H1 (cell line): ENCODE measurements around the gene SLC22A24. TPM values are rescaled to one million over a fixed set of nuclear protein-coding genes. Genes with fewer than 3 reads are reported as not detected.

ENCODE experiments used
- CTCF ChIA-PET: fragments of 300-600 bp; sonication (Branson Sonifier 250); formaldehyde crosslinking; loops from one replicate; lab custom pipeline; 2021; ENCODE audit not compliant: partially characterized antibody; lab: Charles Lee
- POLR2A ChIA-PET: fragments of 300-600 bp; sonication (Branson Sonifier 250); formaldehyde crosslinking; loops from one replicate; lab custom pipeline; 2021; ENCODE audit warnings: inconsistent platforms; ENCODE audit not compliant: partially characterized antibody; lab: Charles Lee
- DNase-seq, 2 experiments: peaks; one replicate each; pipeline versions ENCODE4 v3.0.0 to v3.0.0-alpha.2; 2010 to 2022; ENCODE audit warnings: low spot score in 2 of 2, low read depth in 1 of 2, mixed read lengths in 1 of 2
- FAIRE-seq: peaks from 2 replicates; lab custom pipeline; 2011; peaks lifted over from hg19 to GRCh38; lab: Jason Lieb, UNC
- H2AFZ ChIP-seq: 2 replicates; pipeline ENCODE4 v1.8.1; 2012; ENCODE audit warnings: low read length, inconsistent platforms
- H2AK5ac ChIP-seq: 2 replicates; pipeline ENCODE4 v1.6.1; 2013; ENCODE audit warnings: low read depth, low read length
- H2BK120ac ChIP-seq: replicated peaks from 2 replicates; pipeline ENCODE3; 2013; ENCODE audit warnings: low read depth, low read length, inconsistent platforms
- H2BK12ac ChIP-seq: 2 replicates; pipeline ENCODE4 v1.6.1; 2013; ENCODE audit warnings: low read depth, low read length
- H2BK15ac ChIP-seq: 2 replicates; pipeline ENCODE4 v1.6.1; 2013; ENCODE audit warnings: low read length
- H2BK20ac ChIP-seq: 2 replicates; pipeline ENCODE4 v1.6.1; 2013; ENCODE audit warnings: low read length
- H2BK5ac ChIP-seq: 2 replicates; pipeline ENCODE4 v1.6.1; 2013; ENCODE audit warnings: low read depth, low read length
- H3K14ac ChIP-seq: 2 replicates; pipeline ENCODE4 v1.6.1; 2013; ENCODE audit warnings: inconsistent platforms; ENCODE audit not compliant: insufficient read length
- H3K18ac ChIP-seq: 2 replicates; pipeline ENCODE4 v1.6.1; 2013; ENCODE audit warnings: low read length; ENCODE audit errors: extremely low read depth
- H3K23ac ChIP-seq: 2 replicates; pipeline ENCODE4 v1.6.1; 2013; ENCODE audit warnings: inconsistent platforms; ENCODE audit not compliant: insufficient read length
- H3K23me2 ChIP-seq: 2 replicates; pipeline ENCODE4 v1.6.1; 2013; ENCODE audit warnings: low read depth, low read length
- H3K27ac ChIP-seq: 2 replicates; pipeline ENCODE4 v1.6.1; 2011; ENCODE audit warnings: low read depth, low read length, inconsistent platforms
- H3K27me3 ChIP-seq, 4 experiments: replicated peaks in 1 of 4; 1 replicate in 1 of 4; 2 replicates in 3 of 4; pipeline versions ENCODE4 v1.6.1 to v1.8.1; 2011 to 2013; ENCODE audit warnings: low read length in 3 of 4, mild to moderate bottlenecking in 3 of 4, inconsistent platforms in 2 of 4, mixed read lengths in 2 of 4, moderate library complexity in 1 of 4; ENCODE audit not compliant: control insufficient read depth in 3 of 4, insufficient read depth in 3 of 4; ENCODE audit errors: extremely low read depth in 1 of 4
- H3K36me3 ChIP-seq, 4 experiments: 2 replicates each; pipeline versions ENCODE4 v1.6.1 to v1.8.1; 2011 to 2013; ENCODE audit warnings: mild to moderate bottlenecking in 4 of 4, low read length in 3 of 4, moderate library complexity in 2 of 4, control low read depth in 1 of 4, inconsistent platforms in 1 of 4; ENCODE audit not compliant: insufficient read depth in 4 of 4, control insufficient read depth in 2 of 4
- H3K4ac ChIP-seq: replicated peaks from 2 replicates; pipeline ENCODE3; 2013; ENCODE audit warnings: low read length, low read depth, mixed read lengths, inconsistent platforms; ENCODE audit not compliant: insufficient read length
- H3K4me1 ChIP-seq, 4 experiments: replicated peaks in 1 of 4; 1 replicate in 1 of 4; 2 replicates in 3 of 4; pipeline versions ENCODE4 v1.6.1 to v1.8.1; 2011 to 2013; ENCODE audit warnings: low read length in 3 of 4, inconsistent platforms in 2 of 4, mixed read lengths in 1 of 4; ENCODE audit not compliant: insufficient read depth in 4 of 4, control insufficient read depth in 3 of 4
- H3K4me2 ChIP-seq, 2 experiments: 2 replicates each; pipeline versions ENCODE4 v1.6.1 to v1.8.1; 2011 to 2013; ENCODE audit warnings: low read depth in 2 of 2, low read length in 2 of 2, control low read depth in 1 of 2, inconsistent platforms in 1 of 2, mild to moderate bottlenecking in 1 of 2; ENCODE audit not compliant: insufficient read depth in 1 of 2
- H3K4me3 ChIP-seq, 4 experiments: fragments of 200-600, 300-600 bp in 1 of 4; sonication (generic), shearing (Covaris generic), sonication (Bioruptor Twin) in 1 of 4; 2 replicates each; pipeline versions ENCODE4 v1.5.1 to v1.8.1; 2011 to 2016; ENCODE audit warnings: low read length in 4 of 4, low read depth in 3 of 4, control low read depth in 2 of 4, inconsistent platforms in 2 of 4, mild to moderate bottlenecking in 2 of 4, mixed read lengths in 1 of 4, moderate library complexity in 1 of 4; ENCODE audit not compliant: insufficient read depth in 2 of 4; ENCODE audit errors: extremely low read depth in 1 of 4
- H3K56ac ChIP-seq: replicated peaks from 2 replicates; pipeline ENCODE3; 2013; ENCODE audit warnings: low read depth, mild to moderate bottlenecking, mixed read lengths, low read length, inconsistent platforms; ENCODE audit not compliant: insufficient read length
- H3K79me1 ChIP-seq: 2 replicates; pipeline ENCODE4 v1.6.1; 2013; ENCODE audit warnings: low read depth, low read length, control low read depth
- H3K79me2 ChIP-seq, 2 experiments: 2 replicates each; pipeline versions ENCODE4 v1.6.1 to v1.8.1; 2012 to 2013; ENCODE audit warnings: low read length in 2 of 2, mild to moderate bottlenecking in 2 of 2, inconsistent platforms in 1 of 2; ENCODE audit not compliant: insufficient read depth in 2 of 2, control insufficient read depth in 1 of 2
- H3K9ac ChIP-seq, 4 experiments: replicated peaks in 1 of 4; 1 replicate in 1 of 4; 2 replicates in 3 of 4; pipeline versions ENCODE4 v1.6.1 to v1.8.1; 2011 to 2013; ENCODE audit warnings: low read depth in 3 of 4, low read length in 3 of 4, control low read depth in 2 of 4, mild to moderate bottlenecking in 2 of 4, moderate library complexity in 2 of 4, inconsistent platforms in 1 of 4; ENCODE audit errors: extremely low read depth in 1 of 4
- H3K9me3 ChIP-seq, 2 experiments: 2 replicates each; pipeline versions ENCODE4 v1.6.1 to v1.8.1; 2012 to 2013; ENCODE audit warnings: mild to moderate bottlenecking in 2 of 2, moderate library complexity in 2 of 2, control low read depth in 1 of 2, inconsistent platforms in 1 of 2, low read depth in 1 of 2, low read length in 1 of 2, mixed read lengths in 1 of 2; ENCODE audit not compliant: insufficient read depth in 2 of 2
- H4K20me1 ChIP-seq, 2 experiments: replicated peaks in 1 of 2; 2 replicates each; pipeline versions ENCODE3 to v1.8.1; 2011 to 2013; ENCODE audit warnings: inconsistent platforms in 2 of 2, low read length in 2 of 2, mild to moderate bottlenecking in 1 of 2; ENCODE audit not compliant: insufficient read depth in 2 of 2, control insufficient read depth in 1 of 2
- H4K5ac ChIP-seq: 2 replicates; pipeline ENCODE4 v1.6.1; 2013; ENCODE audit warnings: low read length, low read depth, mixed read lengths, inconsistent platforms; ENCODE audit not compliant: insufficient read length
- H4K8ac ChIP-seq: 2 replicates; pipeline ENCODE4 v1.8.0; 2013; ENCODE audit warnings: mild to moderate bottlenecking, moderate library complexity, low read length, inconsistent platforms; ENCODE audit not compliant: insufficient read depth; ENCODE audit errors: extremely low read depth
- H4K91ac ChIP-seq: replicated peaks from 2 replicates; pipeline ENCODE3; 2013; ENCODE audit warnings: low read length, mixed read lengths, inconsistent platforms; ENCODE audit not compliant: insufficient read length
- WGBS, 2 experiments: shearing (Covaris generic) in 1 of 2; methylation state at CpG; one replicate each; pipeline versions ENCODE4 v1.1.6 to v1.1.7; 2013 to 2015; ENCODE audit warnings: low lambda C conversion rate in 2 of 2, mixed read lengths in 2 of 2, inconsistent platforms in 1 of 2, low coverage in 1 of 2, missing lambda C conversion rate in 1 of 2; ENCODE audit not compliant: insufficient replicate concordance in 2 of 2, insufficient coverage in 1 of 2, insufficient read length in 1 of 2; ENCODE audit errors: extremely low coverage in 1 of 2, missing lambda C conversion rate in 1 of 2; 5-methylcytosine and 5-hydroxymethylcytosine counted together
- polyA plus RNA-seq, 7 experiments: library from polyadenylated mRNA; depleted of rRNA in 3 of 7; stranded (reverse) in 5 of 7; unstranded in 2 of 7; fragments of >200 nt in 5 of 7; fragments of 200-250 nt in 2 of 7; gene quantifications; 1 replicate in 5 of 7; 2 replicates in 1 of 7; 4 replicates in 1 of 7; pipeline versions ENCODE4 v1.2.1 to v1.2.3, GENCODE V29; 2011 to 2013; ENCODE audit warnings: missing spikeins in 2 of 7, mixed read lengths in 2 of 7
- total RNA-seq: library from RNA; stranded (reverse); fragmentation: NEBNext Ultra II Directional; extraction: Animal tissue kit (Norgen Biotek cat#: 25700); gene quantifications from 2 replicates; pipeline ENCODE4 v1.2.1, GENCODE V29; 2021

Gene SLC22A24
- total and polyA plus RNA-seq, 2 of the 8 experiments (the other 6 are each of a cell fraction or from before 2014, with no cell fraction given): not detected

DNA sequence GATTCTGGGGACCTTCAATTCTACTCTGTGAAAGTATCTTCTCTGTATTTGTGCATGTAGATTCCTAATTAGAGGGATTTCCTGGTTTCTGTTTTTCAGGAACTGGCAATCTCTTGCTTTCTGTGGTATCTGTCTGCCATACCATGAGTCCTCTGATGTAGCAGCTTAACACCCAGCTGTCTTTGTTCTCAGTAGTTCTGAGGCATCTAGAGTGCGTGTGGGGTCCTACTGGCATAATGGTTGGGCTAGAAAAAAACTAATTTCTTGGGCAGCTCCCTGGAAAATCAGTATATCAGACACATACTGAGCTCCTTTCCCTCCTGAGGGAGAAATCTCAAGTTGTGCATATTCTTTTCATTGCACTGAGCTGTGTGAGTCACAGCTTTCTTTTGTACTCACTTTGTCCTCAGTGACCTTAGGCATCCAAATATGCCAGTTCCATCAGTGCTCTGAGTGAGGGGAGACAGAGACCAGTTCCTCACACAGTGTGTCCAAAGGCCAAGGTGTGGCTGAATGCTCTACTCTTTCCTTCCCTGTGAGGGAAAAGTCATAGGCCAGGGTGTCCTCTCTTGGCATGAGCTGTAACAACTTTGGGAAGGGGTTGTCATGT, 35.5 kb upstream of the SLC22A24 start:
- Histone ChIP-seq H3K79me1 (no peaks in the 10 kb centered on the region), H4K91ac (peak overlapping the region; percentile 75), H3K23ac (no peak overlapping the region), H2BK12ac (peak overlapping the region; percentile 91), H3K27ac (no peak overlapping the region), H3K4ac (peak overlapping the region; percentile 11), H3K14ac (no peak overlapping the region), H4K8ac (no peak overlapping the region), H3K36me3 (no peaks in the 10 kb centered on the region), H3K4me2 (peak overlapping the region; percentile 14 to 18; a peak in 1 of 4 replicates), H3K79me2 (no peaks in the 10 kb centered on the region), H4K5ac (no peak overlapping the region), H3K27me3 (no peaks in the 10 kb centered on the region), H2BK5ac (peak overlapping the region; percentile 30; the same call in 1 of the 2 replicates), H3K9me3 (no peaks in the 10 kb centered on the region), H3K4me1 (peaks cover 0 to 8% (median 2%) of the 10 kb centered on the region in 4 experiments; a peak in 3 of 7 replicates), H4K20me1 (no peaks in the 10 kb centered on the region), H2AK5ac (no peak overlapping the region), H3K18ac (no peak overlapping the region), H2AFZ (peak overlapping the region; percentile 85), H3K9ac (no peak overlapping the region), H3K56ac (no peak overlapping the region), H3K4me3 (no peak overlapping the region), H2BK20ac (peak overlapping the region; percentile 53; the same call in 1 of the 2 replicates), H2BK120ac (peak overlapping the region; percentile 73), H2BK15ac (0 out of 2 replicates have a peak overlapping the region, but pooled peaks have one; percentile 0), H3K23me2 (no peaks in the 10 kb centered on the region)
- ChIA-PET POLR2A (no interaction called here), CTCF (interaction anchor here (0.9 to 1.3 kb wide), 2 partner anchors 12 to 146 kb away, joined by 4 read pairs; no protein-coding TSS in a partner anchor)
- DNase-seq (no peak), FAIRE-seq (peak; percentile 71)
- 43% methylated on average over 1 of the region's 1 CpG; no CpG with 5 or more reads in 1 of the 2 experiments for WGBS, 2 experiments
